Posterior vena cava (tissue), 2 donors: Measurements from ENCODE around the gene USP19. TPM values are rescaled to one million over a fixed set of nuclear protein-coding genes. Genes with fewer than 3 reads are reported as not detected.

Experiments used
- microRNA-seq, 2 donors: library from miRNA; unstranded; fragments of <30 nt; microRNA quantifications; one replicate each; pipeline ENCODE4 v1.2.0, GENCODE V29; 2020 to 2021; ENCODE audit warnings: borderline microRNAs expressed in 2 of 2
- total RNA-seq, 2 donors: library from RNA; stranded (reverse); fragmentation: NEBNext Ultra II Directional; extraction: Animal tissue kit (Norgen Biotek cat#: 25700); gene quantifications; one replicate each; pipeline ENCODE4 v1.2.1, GENCODE V29; 2021
- donor health status: DM: yes; HTN: yes; CAD: no.
- donor health status: DM: yes; HTN: yes; CAD: no.

Gene USP19
- total RNA-seq, 2 donors from 2014 or later, result 34.1 to 40.4 TPM

Small RNA genes within 50 kb of the gene (microRNA-seq; reads per million reads assigned to microRNA genes)
- 0 to 0.32 reads per million in 2 donors for gene MIR6890

Other genes starting within 250 kb of the USP19 start
- 10 to 100 TPM; 10.8 to 19.5 TPM for gene SLC25A20, start 221.9 kb downstream of the USP19 start, total RNA-seq
- 10 to 100 TPM; 59.2 to 84.6 TPM for gene ARIH2, start 202.0 kb downstream of the USP19 start, total RNA-seq
- 10 to 100 TPM; 16.4 to 26.1 TPM for gene P4HTM, start 130.6 kb downstream of the USP19 start, total RNA-seq
- 10 to 100 TPM; 72.9 to 95.5 TPM for gene WDR6, start 113.4 kb downstream of the USP19 start, total RNA-seq
- gene DALRD3, start 102.2 kb downstream of the USP19 start, total RNA-seq, result 10 to 100 TPM in 1 of 2 donors, 1 to 10 TPM in 1; 9.8 to 12.1 TPM
- 10 to 100 TPM; 57.8 to 62.0 TPM for gene NDUFAF3, start 98.7 kb downstream of the USP19 start, total RNA-seq
- gene IMPDH2, start 91.4 kb downstream of the USP19 start, total RNA-seq, result 100 to 1,000 TPM in 1 of 2 donors, 10 to 100 TPM in 1; 96.4 to 112 TPM
- 10 to 100 TPM; 73.4 to 93.2 TPM for gene QRICH1, start 26.8 kb downstream of the USP19 start, total RNA-seq
- gene QARS1, start 16.1 kb downstream of the USP19 start, total RNA-seq, result 100 to 1,000 TPM in 1 of 2 donors, 10 to 100 TPM in 1; 99.2 to 137 TPM
- 100 to 1,000 TPM; 299 to 503 TPM for gene LAMB2, start 12.2 kb upstream of the USP19 start, total RNA-seq
- 10 to 100 TPM; 14.1 to 14.3 TPM for gene CCDC71, start 45.5 kb upstream of the USP19 start, total RNA-seq
- 10 to 100 TPM; 29.8 to 31.9 TPM for gene KLHDC8B, start 50.8 kb upstream of the USP19 start, total RNA-seq
- gene C3orf62, start 156.4 kb upstream of the USP19 start, total RNA-seq, result 1 to 10 TPM; 2.6 to 3.3 TPM
- 10 to 100 TPM; 49.0 to 54.6 TPM for gene USP4, start 219.2 kb upstream of the USP19 start, total RNA-seq
- gene GPX1, start 237.5 kb upstream of the USP19 start, total RNA-seq, result 100 to 1,000 TPM; 212 to 242 TPM